Mucosa of descending colon (tissue), 3 donors: ENCODE results near the gene LMO7. TPM values are rescaled to one million over a fixed set of nuclear protein-coding genes. Genes with fewer than 3 reads are reported as not detected.

Experiments
- ATAC-seq: fragments of 200-7000 bp; cut with Tn5 transposase; one replicate; pipeline ENCODE4 v1.9.1; 2020; ENCODE audit warnings: mild to moderate bottlenecking, moderate library complexity
- DNase-seq, 3 donors: peaks; one replicate each; pipeline ENCODE4 v3.0.0-alpha.2; 2020
- H3K36me3 ChIP-seq: fragments of 200-600 bp; one replicate; pipeline ENCODE4 v1.8.0; 2021; ENCODE audit warnings: low read depth, mild to moderate bottlenecking
- H3K4me1 ChIP-seq: fragments of 200-600 bp; one replicate; pipeline ENCODE4 v1.8.0; 2021; ENCODE audit warnings: low read depth, mild to moderate bottlenecking
- H3K4me3 ChIP-seq: fragments of 200-600 bp; one replicate; pipeline ENCODE4 v1.8.0; 2021; ENCODE audit warnings: mild to moderate bottlenecking
- H3K9me3 ChIP-seq: fragments of 200-600 bp; one replicate; pipeline ENCODE4 v1.8.0; 2021; ENCODE audit warnings: mild to moderate bottlenecking
- intact Hi-C, 2 donors: fragments of 100-400 bp; cut with DNase I in 1 of 2; cut with micrococcal nuclease in 1 of 2; formaldehyde crosslinking; loops; one replicate each; pipeline versions ENCODE4 v1.11.0 to v1.11.1; 2022; cut with DNase I, micrococcal nuclease
- total RNA-seq, 3 donors: library from RNA; stranded (reverse); fragmentation: NEBNext Ultra II Directional in 2 of 3; extraction: Animal tissue kit (Norgen Biotek cat#: 25700) in 2 of 3; gene quantifications; one replicate each; pipeline versions ENCODE4 v1.2.1 to v1.2.4, GENCODE V29; 2021 to 2023
- TF ChIP-seq, protein P1 (sequence below): fragments of 200-600 bp; IDR thresholded peaks from one replicate; pipeline ENCODE4 v1.8.0; 2022; ENCODE audit warnings: antibody characterized with exemption, mild to moderate bottlenecking
- donor health status: DM: no; HTN: no; CAD: no; lungs with moderate emphysema.
- donor health status: DM: no; HTN: no; CAD: no.
- donor health status: DM: no; HTN: yes; CAD: no.

LMO7 gene
- total RNA-seq, 3 donors from 2014 or later = 127 to 243 (median 212) TPM

DNA sequence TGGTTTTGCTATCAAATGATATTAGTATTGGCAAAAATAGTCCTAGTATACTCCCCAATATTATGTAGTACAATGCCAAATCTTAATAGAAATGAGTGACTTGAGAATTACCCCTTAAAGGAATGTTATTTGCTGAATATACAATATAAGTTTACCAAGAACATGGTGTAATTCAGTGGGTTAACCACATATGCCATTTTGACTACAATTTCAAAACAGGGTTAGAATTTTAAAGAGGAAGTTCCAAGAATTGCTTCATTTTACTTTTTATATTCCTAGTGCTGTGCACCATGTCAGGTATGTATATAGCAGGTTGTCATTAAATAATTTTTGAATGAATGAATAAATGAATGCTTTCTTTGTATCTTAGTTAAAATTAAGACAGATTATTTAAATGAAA is 66.3 kb downstream of the LMO7 start:
- intact Hi-C loops = no loop called here
- DNase-seq (no peak), ATAC-seq (no peak)
- no peaks in the 10 kb centered on the region for H3K36me3 ChIP-seq
- no peaks in the 10 kb centered on the region for H3K4me1 ChIP-seq
- no peak overlapping the region for H3K4me3 ChIP-seq
- peaks cover 3% of the 10 kb centered on the region for H3K9me3 ChIP-seq
- TF ChIP-seq, protein P1, sequence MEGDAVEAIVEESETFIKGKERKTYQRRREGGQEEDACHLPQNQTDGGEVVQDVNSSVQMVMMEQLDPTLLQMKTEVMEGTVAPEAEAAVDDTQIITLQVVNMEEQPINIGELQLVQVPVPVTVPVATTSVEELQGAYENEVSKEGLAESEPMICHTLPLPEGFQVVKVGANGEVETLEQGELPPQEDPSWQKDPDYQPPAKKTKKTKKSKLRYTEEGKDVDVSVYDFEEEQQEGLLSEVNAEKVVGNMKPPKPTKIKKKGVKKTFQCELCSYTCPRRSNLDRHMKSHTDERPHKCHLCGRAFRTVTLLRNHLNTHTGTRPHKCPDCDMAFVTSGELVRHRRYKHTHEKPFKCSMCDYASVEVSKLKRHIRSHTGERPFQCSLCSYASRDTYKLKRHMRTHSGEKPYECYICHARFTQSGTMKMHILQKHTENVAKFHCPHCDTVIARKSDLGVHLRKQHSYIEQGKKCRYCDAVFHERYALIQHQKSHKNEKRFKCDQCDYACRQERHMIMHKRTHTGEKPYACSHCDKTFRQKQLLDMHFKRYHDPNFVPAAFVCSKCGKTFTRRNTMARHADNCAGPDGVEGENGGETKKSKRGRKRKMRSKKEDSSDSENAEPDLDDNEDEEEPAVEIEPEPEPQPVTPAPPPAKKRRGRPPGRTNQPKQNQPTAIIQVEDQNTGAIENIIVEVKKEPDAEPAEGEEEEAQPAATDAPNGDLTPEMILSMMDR = no peak

DNA sequence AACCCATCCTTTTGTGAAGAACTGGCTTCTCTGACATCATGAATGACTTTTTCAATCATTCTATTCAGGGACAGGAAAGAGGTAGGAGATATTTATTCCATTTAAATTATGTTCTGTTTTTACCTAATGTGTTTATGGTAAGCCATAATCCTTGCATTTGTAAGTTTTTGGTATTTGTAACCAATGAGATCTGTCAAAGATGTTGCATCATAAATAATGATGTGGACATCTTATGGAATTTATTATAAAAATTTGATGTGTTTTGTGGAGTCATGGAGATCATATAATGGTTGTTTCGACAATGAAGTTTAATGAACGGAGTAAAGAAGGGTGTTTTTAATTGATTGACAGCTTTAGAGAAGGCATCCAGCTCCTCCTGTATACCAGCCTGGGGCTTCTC is 67.6 kb downstream of the LMO7 start:
- Histone ChIP-seq H3K4me3 (no peak overlapping the region), H3K9me3 (peaks cover 3% of the 10 kb centered on the region), H3K4me1 (no peaks in the 10 kb centered on the region), H3K36me3 (no peaks in the 10 kb centered on the region)
- no peak for ATAC-seq
- intact Hi-C loops = no loop called here
- TF ChIP-seq, protein P1 = no peak
- DNase-seq = no peak

DNA sequence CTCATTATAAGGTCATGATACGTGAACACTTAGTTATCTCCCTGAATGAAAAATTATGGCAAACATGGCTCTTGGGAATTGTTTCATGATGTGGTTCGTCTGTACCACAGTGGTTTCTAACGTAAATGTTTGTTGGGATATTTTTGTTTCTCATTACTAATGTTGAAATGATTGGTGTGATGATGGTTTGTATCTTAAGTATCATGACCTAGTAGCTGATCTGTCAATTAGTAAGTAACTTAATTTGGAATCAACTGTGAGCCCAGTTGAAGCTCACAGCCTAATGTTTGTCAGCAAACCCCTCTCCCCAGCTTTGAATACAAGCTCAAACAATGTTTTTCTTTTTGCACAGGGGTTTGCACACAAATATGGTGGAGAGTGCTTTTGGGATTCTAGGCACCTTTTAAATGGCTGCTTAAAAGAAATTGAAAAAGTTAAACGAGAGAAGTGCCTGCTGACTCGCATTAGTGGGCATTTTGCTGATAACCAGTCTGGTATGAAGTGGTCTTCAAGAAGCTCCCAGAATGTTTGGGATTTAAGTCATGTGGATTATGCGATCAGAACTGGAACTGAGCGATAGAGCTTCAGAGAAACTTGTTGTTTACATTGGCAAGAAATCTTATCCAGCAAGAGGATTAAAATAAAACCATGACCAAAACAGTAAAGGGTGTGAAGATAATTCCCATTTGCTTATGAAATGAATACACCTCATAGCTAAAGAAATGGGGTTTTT is 68.2 kb downstream of the LMO7 start:
- intact Hi-C loops = no loop called here
- Histone ChIP-seq H3K9me3 (peaks cover 3% of the 10 kb centered on the region), H3K4me1 (no peaks in the 10 kb centered on the region), H3K36me3 (no peaks in the 10 kb centered on the region), H3K4me3 (no peak overlapping the region)
- DNase-seq (no peak), ATAC-seq (no peak)
- TF ChIP-seq, protein P1 = no peak

DNA sequence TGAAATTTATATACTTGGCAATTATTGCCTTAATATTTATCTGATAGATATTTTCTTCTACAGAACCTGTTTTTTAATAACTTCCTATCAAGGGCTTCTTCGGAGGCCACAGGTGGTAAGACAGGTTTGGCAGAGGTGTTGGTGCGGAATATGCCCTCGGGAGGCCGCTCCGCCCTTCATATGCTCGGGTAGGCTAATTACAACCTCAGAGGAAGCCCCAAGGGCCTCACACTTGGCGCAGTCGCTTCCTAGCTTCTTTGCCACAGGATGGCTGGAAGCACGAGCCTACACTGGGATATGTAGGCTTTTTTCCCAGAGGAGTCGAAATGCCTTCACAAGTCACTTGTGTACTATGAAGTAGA is 68.8 kb downstream of the LMO7 start:
- DNase-seq = peak; percentile 79 to 82 (median 81)
- ATAC-seq = peak; percentile 99
- Histone ChIP-seq H3K4me1 (no peaks in the 10 kb centered on the region), H3K4me3 (no peak overlapping the region), H3K9me3 (no peaks in the 10 kb centered on the region), H3K36me3 (no peaks in the 10 kb centered on the region)
- TF ChIP-seq, protein P1 = no peak
- intact Hi-C loops = no loop called here

DNA sequence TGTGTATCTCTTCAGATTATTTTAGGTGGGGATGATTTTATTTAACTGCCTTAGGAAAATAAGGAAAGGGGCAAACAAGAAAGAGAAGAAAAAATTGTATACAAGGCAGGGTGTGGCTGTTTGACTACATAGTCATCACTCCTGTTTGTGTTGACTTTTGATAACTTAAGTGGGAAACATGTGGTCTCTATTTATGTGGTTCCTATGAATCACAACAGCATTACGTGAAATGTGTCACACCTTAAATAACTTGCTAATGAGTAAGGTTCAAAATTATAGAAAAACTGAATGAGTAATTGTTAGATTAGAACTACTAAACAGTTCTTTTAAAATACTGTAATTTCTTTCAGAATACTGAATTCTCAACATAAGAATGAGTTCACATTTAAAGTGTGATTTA is 69.3 kb downstream of the LMO7 start:
- no peaks in the 10 kb centered on the region for H3K9me3 ChIP-seq
- ATAC-seq (peak; percentile 88), DNase-seq (no peak)
- intact Hi-C loops = no loop called here
- no peaks in the 10 kb centered on the region for H3K36me3 ChIP-seq
- TF ChIP-seq, protein P1 = no peak
- no peak overlapping the region for H3K4me3 ChIP-seq
- no peaks in the 10 kb centered on the region for H3K4me1 ChIP-seq

DNA sequence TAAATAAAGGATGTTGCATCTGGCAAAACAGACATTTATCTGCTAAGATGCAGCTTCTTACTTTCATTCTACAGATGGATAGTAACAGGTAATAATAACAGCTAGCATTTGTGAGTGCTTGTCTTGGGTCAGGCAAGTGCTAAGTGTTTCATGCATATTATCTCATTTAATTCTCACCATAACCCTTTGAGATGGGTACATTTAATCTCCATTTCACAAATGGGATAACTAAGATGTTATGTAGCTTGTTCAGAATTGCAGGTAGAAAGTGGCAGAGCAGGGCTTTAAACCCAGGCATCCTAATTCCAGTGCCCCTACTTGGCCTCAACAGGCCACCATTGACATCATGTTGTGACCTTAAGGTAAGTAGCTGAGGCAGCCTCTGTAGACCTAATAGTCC is 69.8 kb downstream of the LMO7 start:
- no peak for ATAC-seq
- no peak for DNase-seq
- H3K36me3 ChIP-seq = no peaks in the 10 kb centered on the region
- intact Hi-C loops = no loop called here
- H3K4me1 ChIP-seq = no peaks in the 10 kb centered on the region
- TF ChIP-seq, protein P1 = no peak
- no peaks in the 10 kb centered on the region for H3K9me3 ChIP-seq
- H3K4me3 ChIP-seq = no peak overlapping the region
